GM18508 (cell line): ENCODE results near the gene PIK3C3.
A peak's percentile ranks its signal among the peaks of the same experiment; 100 is the strongest.

Source experiments
- ATAC-seq: cut with Tn5 transposase; IDR thresholded peaks from one replicate; pipeline ENCODE4 v1.9.1; 2021; ENCODE audit warnings: moderate number of reproducible peaks; ENCODE audit not compliant: insufficient read depth, unreplicated experiment

PIK3C3 gene

GRCh38 chr18:41959045-41959444 is 4.0 kb downstream of the PIK3C3 start:
- ATAC-seq = no peak

- ATAC-seq = no peak
Measured at GRCh38 chr18:41965634-41966255, 10.7 kb downstream of the PIK3C3 start.

- no peak for ATAC-seq
Measured at GRCh38 chr18:41966943-41967342, 11.9 kb downstream of the PIK3C3 start.

GRCh38 chr18:41967680-41968079 is 12.6 kb downstream of the PIK3C3 start:
- no peak for ATAC-seq

GRCh38 chr18:41969881-41970280 is 14.8 kb downstream of the PIK3C3 start:
- no peak for ATAC-seq

GRCh38 chr18:41972067-41972925 is 17.3 kb downstream of the PIK3C3 start:
- ATAC-seq = no peak

GRCh38 chr18:41973983-41974382 is 18.9 kb downstream of the PIK3C3 start:
- peak; percentile 40 for ATAC-seq

GRCh38 chr18:41974796-41975201 is 19.8 kb downstream of the PIK3C3 start:
- peak; percentile 35 for ATAC-seq

- peak; percentile 4 for ATAC-seq
Measured at GRCh38 chr18:41975284-41975683, 20.2 kb downstream of the PIK3C3 start.

GRCh38 chr18:41977233-41977632 is 22.2 kb downstream of the PIK3C3 start:
- no peak for ATAC-seq

GRCh38 chr18:41982942-41983660 is 28.1 kb downstream of the PIK3C3 start:
- ATAC-seq = peak; percentile 92

- ATAC-seq = no peak
Measured at GRCh38 chr18:41985914-41986313, 30.9 kb downstream of the PIK3C3 start.

- ATAC-seq = no peak
Measured at GRCh38 chr18:41989508-41989907, 34.5 kb downstream of the PIK3C3 start.

GRCh38 chr18:41992066-41992465 is 37.0 kb downstream of the PIK3C3 start:
- ATAC-seq = no peak

GRCh38 chr18:41992703-41993102 is 37.7 kb downstream of the PIK3C3 start:
- ATAC-seq = no peak

- ATAC-seq = no peak
Measured at GRCh38 chr18:41993151-41993550, 38.1 kb downstream of the PIK3C3 start.

GRCh38 chr18:41996020-41996419 is 41.0 kb downstream of the PIK3C3 start:
- ATAC-seq = no peak

GRCh38 chr18:41999751-42000150 is 44.7 kb downstream of the PIK3C3 start:
- ATAC-seq = no peak

- no peak for ATAC-seq
Measured at GRCh38 chr18:42001801-42002200, 46.8 kb downstream of the PIK3C3 start.

- no peak for ATAC-seq
Measured at GRCh38 chr18:42004653-42005052, 49.6 kb downstream of the PIK3C3 start.

GRCh38 chr18:42005782-42006181 is 50.7 kb downstream of the PIK3C3 start:
- no peak for ATAC-seq
